ENCODE data around the gene DCC.

DNA sequence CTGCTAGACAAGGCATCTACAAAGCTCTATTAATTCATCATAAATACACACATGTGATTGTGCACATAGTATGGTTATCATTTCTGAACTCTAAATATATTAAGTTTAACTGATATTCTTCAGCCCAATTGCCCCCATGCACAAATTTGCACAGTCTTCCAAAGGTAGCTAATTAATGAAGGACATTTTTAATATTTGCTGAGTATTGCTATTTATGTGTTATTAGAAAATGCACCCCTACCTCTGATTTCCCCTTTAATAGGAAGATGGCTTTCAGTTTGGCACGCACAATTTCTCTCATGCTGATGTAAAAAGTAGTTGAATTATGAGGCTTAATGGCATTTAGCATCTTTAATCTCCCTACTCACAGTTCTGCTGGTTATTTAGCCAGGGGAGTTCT is 242.1 kb downstream of the DCC start:
- TF ChIP-seq, protein P1, sequence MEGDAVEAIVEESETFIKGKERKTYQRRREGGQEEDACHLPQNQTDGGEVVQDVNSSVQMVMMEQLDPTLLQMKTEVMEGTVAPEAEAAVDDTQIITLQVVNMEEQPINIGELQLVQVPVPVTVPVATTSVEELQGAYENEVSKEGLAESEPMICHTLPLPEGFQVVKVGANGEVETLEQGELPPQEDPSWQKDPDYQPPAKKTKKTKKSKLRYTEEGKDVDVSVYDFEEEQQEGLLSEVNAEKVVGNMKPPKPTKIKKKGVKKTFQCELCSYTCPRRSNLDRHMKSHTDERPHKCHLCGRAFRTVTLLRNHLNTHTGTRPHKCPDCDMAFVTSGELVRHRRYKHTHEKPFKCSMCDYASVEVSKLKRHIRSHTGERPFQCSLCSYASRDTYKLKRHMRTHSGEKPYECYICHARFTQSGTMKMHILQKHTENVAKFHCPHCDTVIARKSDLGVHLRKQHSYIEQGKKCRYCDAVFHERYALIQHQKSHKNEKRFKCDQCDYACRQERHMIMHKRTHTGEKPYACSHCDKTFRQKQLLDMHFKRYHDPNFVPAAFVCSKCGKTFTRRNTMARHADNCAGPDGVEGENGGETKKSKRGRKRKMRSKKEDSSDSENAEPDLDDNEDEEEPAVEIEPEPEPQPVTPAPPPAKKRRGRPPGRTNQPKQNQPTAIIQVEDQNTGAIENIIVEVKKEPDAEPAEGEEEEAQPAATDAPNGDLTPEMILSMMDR (IDR thresholded peaks at IDR 0.05): no peak
- TF ChIP-seq POLR2A (IDR thresholded peaks at IDR 0.05) (no peak), POLR2AphosphoS5 (IDR thresholded peaks at IDR 0.05) (no peak), EP300 (IDR thresholded peaks at IDR 0.05) (no peak)

Data from upper lobe of left lung (tissue), 4 donors.